Liver (tissue), 9 donors: ENCODE measurements around the gene TOR1A. TPM values are rescaled to one million over a fixed set of nuclear protein-coding genes. Genes with fewer than 3 reads are reported as not detected.

ENCODE experiments used
- DNase-seq: peaks from one replicate; pipeline ENCODE4 v3.0.0-alpha.2; 2017; ENCODE audit warnings: low spot score
- H3K27ac ChIP-seq, 2 donors: one replicate each; pipeline ENCODE4 v1.7.0; 2013; ENCODE audit warnings: inconsistent platforms in 2 of 2, low read length in 2 of 2, control low read depth in 1 of 2, low read depth in 1 of 2, mild to moderate bottlenecking in 1 of 2
- H3K27me3 ChIP-seq, 4 donors: one replicate each; pipeline versions ENCODE4 v1.6.1 to v1.7.0; 2013; ENCODE audit warnings: low read length in 3 of 4, inconsistent platforms in 1 of 4, mild to moderate bottlenecking in 1 of 4, moderate library complexity in 1 of 4; ENCODE audit not compliant: control insufficient read depth in 4 of 4, insufficient read depth in 4 of 4
- H3K36me3 ChIP-seq, 4 donors: one replicate each; pipeline versions ENCODE4 v1.6.1 to v1.7.0; 2013; ENCODE audit warnings: low read length in 3 of 4, mild to moderate bottlenecking in 3 of 4, low read depth in 1 of 4, moderate library complexity in 1 of 4; ENCODE audit not compliant: control insufficient read depth in 4 of 4, insufficient read depth in 3 of 4
- H3K4me1 ChIP-seq, 4 donors: one replicate each; pipeline versions ENCODE4 v1.6.1 to v1.7.0; 2013; ENCODE audit warnings: low read length in 3 of 4, mild to moderate bottlenecking in 3 of 4, moderate library complexity in 1 of 4; ENCODE audit not compliant: control insufficient read depth in 4 of 4, insufficient read depth in 4 of 4
- H3K4me3 ChIP-seq, 3 donors: one replicate each; pipeline versions ENCODE4 v1.6.1 to v1.7.0; 2013; ENCODE audit warnings: low read length in 3 of 3, control low read depth in 1 of 3, low read depth in 1 of 3, mild to moderate bottlenecking in 1 of 3
- H3K9ac ChIP-seq, 2 donors: one replicate each; pipeline ENCODE4 v1.7.0; 2013; ENCODE audit warnings: low read length in 2 of 2, mild to moderate bottlenecking in 2 of 2, moderate library complexity in 2 of 2, control low read depth in 1 of 2, low read depth in 1 of 2
- H3K9me3 ChIP-seq, 4 donors: one replicate each; pipeline versions ENCODE4 v1.6.1 to v1.7.0; 2013; ENCODE audit warnings: low read length in 3 of 4; ENCODE audit not compliant: control insufficient read depth in 4 of 4
- ATF3 ChIP-seq: IDR thresholded peaks from 2 replicates; pipeline ENCODE4 v1.6.1; 2016; ENCODE audit warnings: antibody characterized with exemption
- CTCF ChIP-seq: fragments of 150-350 bp; IDR thresholded peaks from 2 replicates; pipeline ENCODE4 v1.5.1; 2017; ENCODE audit warnings: improper control_type of control experiment, low read depth, low read length; ENCODE audit not compliant: missing input control
- EGR1 ChIP-seq, 2 donors: IDR thresholded peaks; 2 replicates each; pipeline ENCODE4 v1.6.1; 2016 to 2018; ENCODE audit warnings: antibody characterized with exemption in 2 of 2, low read depth in 2 of 2
- FOXA1 ChIP-seq: IDR thresholded peaks from 2 replicates; pipeline ENCODE4 v1.6.1; 2016; ENCODE audit warnings: antibody characterized with exemption
- FOXA2 ChIP-seq: IDR thresholded peaks from 2 replicates; pipeline ENCODE4 v1.6.1; 2016; ENCODE audit warnings: antibody characterized with exemption
- GABPA ChIP-seq, 2 donors: IDR thresholded peaks in 1 of 2; conservative IDR thresholded peaks in 1 of 2; 2 replicates each; pipeline ENCODE4 v1.6.1; 2016; ENCODE audit warnings: antibody characterized with exemption in 2 of 2, mild to moderate bottlenecking in 1 of 2, moderate library complexity in 1 of 2
- HNF4A ChIP-seq, 2 donors: conservative IDR thresholded peaks; 2 replicates each; pipeline ENCODE4 v1.6.1; 2016; ENCODE audit warnings: antibody characterized with exemption in 2 of 2, mild to moderate bottlenecking in 2 of 2
- HNF4G ChIP-seq: IDR thresholded peaks from 2 replicates; pipeline ENCODE4 v1.6.1; 2016; ENCODE audit warnings: antibody characterized with exemption
- JUND ChIP-seq, 2 donors: IDR thresholded peaks; 2 replicates each; pipeline ENCODE4 v1.6.1; 2016; ENCODE audit warnings: antibody characterized with exemption in 2 of 2
- MAX ChIP-seq: IDR thresholded peaks from 2 replicates; pipeline ENCODE4 v1.6.1; 2016; ENCODE audit warnings: antibody characterized with exemption
- NR2F2 ChIP-seq: IDR thresholded peaks from 2 replicates; pipeline ENCODE4 v1.6.1; 2016; ENCODE audit warnings: antibody characterized with exemption
- RAD21 ChIP-seq, 2 donors: IDR thresholded peaks; 2 replicates each; pipeline ENCODE4 v1.6.1; 2016; ENCODE audit warnings: antibody characterized with exemption in 2 of 2, mild to moderate bottlenecking in 2 of 2
- RXRA ChIP-seq, 2 donors: IDR thresholded peaks; 2 replicates each; pipeline ENCODE4 v1.6.1; 2017 to 2018; ENCODE audit warnings: antibody characterized with exemption in 2 of 2, mild to moderate bottlenecking in 1 of 2
- SP1 ChIP-seq: IDR thresholded peaks from 2 replicates; pipeline ENCODE4 v1.6.1; 2018; ENCODE audit warnings: antibody characterized with exemption, mild to moderate bottlenecking
- TAF1 ChIP-seq: conservative IDR thresholded peaks from 2 replicates; pipeline ENCODE4 v1.6.1; 2016; ENCODE audit warnings: antibody characterized with exemption, mild to moderate bottlenecking
- YY1 ChIP-seq: IDR thresholded peaks from 2 replicates; pipeline ENCODE4 v1.6.1; 2016; ENCODE audit warnings: antibody characterized with exemption, mild to moderate bottlenecking
- WGBS: extraction: QIAGEN DNeasy Blood & Tissue Kit; methylation state at CpG from one replicate; pipeline ENCODE4 v1.1.7; 2013; 5-methylcytosine and 5-hydroxymethylcytosine counted together
- polyA plus RNA-seq, 2 donors: library from polyadenylated mRNA; stranded (reverse) in 1 of 2; unstranded in 1 of 2; fragments of 200-250 nt in 1 of 2; fragments of >200 nt in 1 of 2; fragmentation: Nextera tagmentation in 1 of 2; extraction: Ambion mirVana in 1 of 2; gene quantifications; one replicate each; pipeline versions ENCODE4 v1.2.1 to v1.2.3, GENCODE V29; 2013 to 2015
- total RNA-seq, 2 donors: library from RNA; depleted of rRNA; stranded (reverse); fragments of >200 nt; gene quantifications; one replicate each; pipeline ENCODE4 v1.2.3, GENCODE V29; 2014
- TF ChIP-seq, protein P1 (sequence below): IDR thresholded peaks from 2 replicates; pipeline ENCODE4 v1.6.1; 2016; ENCODE audit warnings: antibody characterized with exemption
- donor health status: healthy.
- donor health status: healthy.
- donor health status: healthy.
- donor health status: healthy.
- donor health status: healthy.

The TOR1A gene
- total and polyA plus RNA-seq, 4 donors, result 18.3 to 34.0 (median 29.8) TPM

- TF ChIP-seq, protein P1, sequence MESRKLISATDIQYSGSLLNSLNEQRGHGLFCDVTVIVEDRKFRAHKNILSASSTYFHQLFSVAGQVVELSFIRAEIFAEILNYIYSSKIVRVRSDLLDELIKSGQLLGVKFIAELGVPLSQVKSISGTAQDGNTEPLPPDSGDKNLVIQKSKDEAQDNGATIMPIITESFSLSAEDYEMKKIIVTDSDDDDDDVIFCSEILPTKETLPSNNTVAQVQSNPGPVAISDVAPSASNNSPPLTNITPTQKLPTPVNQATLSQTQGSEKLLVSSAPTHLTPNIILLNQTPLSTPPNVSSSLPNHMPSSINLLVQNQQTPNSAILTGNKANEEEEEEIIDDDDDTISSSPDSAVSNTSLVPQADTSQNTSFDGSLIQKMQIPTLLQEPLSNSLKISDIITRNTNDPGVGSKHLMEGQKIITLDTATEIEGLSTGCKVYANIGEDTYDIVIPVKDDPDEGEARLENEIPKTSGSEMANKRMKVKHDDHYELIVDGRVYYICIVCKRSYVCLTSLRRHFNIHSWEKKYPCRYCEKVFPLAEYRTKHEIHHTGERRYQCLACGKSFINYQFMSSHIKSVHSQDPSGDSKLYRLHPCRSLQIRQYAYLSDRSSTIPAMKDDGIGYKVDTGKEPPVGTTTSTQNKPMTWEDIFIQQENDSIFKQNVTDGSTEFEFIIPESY, result no peak
- TF ChIP-seq EGR1 (IDR thresholded peaks at IDR 0.05; ENCODE audit: low read depth in 2 of 2) (no peak), FOXA2 (no peak), ATF3 (no peak)
Measured at GRCh38 chr9:129851821-129852220, 27.9 kb upstream of the TOR1A start (continued).

GRCh38 chr9:129850821-129851550 is 27.1 kb upstream of the TOR1A start:
- TF ChIP-seq ATF3, result no peak
- no peak for TF ChIP-seq EGR1 (IDR thresholded peaks at IDR 0.05; ENCODE audit: low read depth in 2 of 2)
- TF ChIP-seq RAD21 (IDR thresholded peaks at IDR 0.05), result no peak
- TF ChIP-seq YY1, result no peak
- no peak for TF ChIP-seq JUND (IDR thresholded peaks at IDR 0.05)
- TF ChIP-seq MAX, result no peak
- TF ChIP-seq GABPA (IDR thresholded peaks at IDR 0.05 in 1 of 2, conservative IDR thresholded peaks at IDR 0.05 in 1 of 2), result no peak
- no peak for TF ChIP-seq CTCF
- no peak for TF ChIP-seq NR2F2
- TF ChIP-seq TAF1, result no peak
- no peak for TF ChIP-seq HNF4A (conservative IDR thresholded peaks at IDR 0.05)
- no peak for TF ChIP-seq RXRA (IDR thresholded peaks at IDR 0.05)
- no peak for TF ChIP-seq FOXA1
- Histone ChIP-seq H3K36me3 (peaks cover 5 to 41% (median 22%) of the 10 kb centered on the region in 4 donors), H3K9ac (no peak overlapping the region), H3K4me3 (no peak overlapping the region), H3K27ac (no peak overlapping the region), H3K27me3 (no peaks in the 10 kb centered on the region), H3K9me3 (no peaks in the 10 kb centered on the region), H3K4me1 (no peaks in the 10 kb centered on the region)
- WGBS, result 94% methylated on average over 6 of the region's 6 CpGs
- no peak for DNase-seq

- Histone ChIP-seq H3K27me3 (no peaks in the 10 kb centered on the region), H3K36me3 (peaks cover 4 to 36% (median 20%) of the 10 kb centered on the region in 4 donors), H3K9me3 (no peaks in the 10 kb centered on the region), H3K9ac (no peak overlapping the region), H3K4me1 (no peaks in the 10 kb centered on the region), H3K4me3 (no peak overlapping the region), H3K27ac (no peak overlapping the region)
- TF ChIP-seq RXRA (IDR thresholded peaks at IDR 0.05) (no peak), CTCF (no peak), EGR1 (IDR thresholded peaks at IDR 0.05; ENCODE audit: low read depth in 2 of 2) (no peak), YY1 (no peak), HNF4G (no peak), SP1 (no peak), HNF4A (conservative IDR thresholded peaks at IDR 0.05) (no peak), GABPA (IDR thresholded peaks at IDR 0.05 in 1 of 2, conservative IDR thresholded peaks at IDR 0.05 in 1 of 2) (no peak)
- TF ChIP-seq, protein P1, result no peak
- 93% methylated on average over 6 of the region's 6 CpGs for WGBS
- no peak for DNase-seq
Measured at GRCh38 chr9:129849901-129850300, 26.0 kb upstream of the TOR1A start.
